KOPT-K1 (cell line): ENCODE measurements around the gene MUCL1.
"Not testable (repeated sequence)": the region's sequence is repeated elsewhere in the genome, so short reads cannot be mapped to it uniquely, and the experiment has no call there.

Source experiments
- H3K27ac ChIP-seq: fragments of 200-600 bp; sonication (generic); 2 replicates; pipeline ENCODE4 v1.5.1; 2016; ENCODE audit warnings: antibody characterized with exemption, mild to moderate bottlenecking, low read depth, low read length; ENCODE audit not compliant: poor library complexity, severe bottlenecking
- H3K36me3 ChIP-seq: fragments of 200-600 bp; sonication (generic); 2 replicates; pipeline ENCODE4 v1.5.1; 2017; ENCODE audit warnings: antibody characterized with exemption, mild to moderate bottlenecking, low read length, moderate library complexity; ENCODE audit not compliant: insufficient read depth
- H3K9me3 ChIP-seq: fragments of 200-600 bp; sonication (generic); 2 replicates; pipeline ENCODE4 v1.5.1; 2017; ENCODE audit warnings: antibody characterized with exemption, low read length, mild to moderate bottlenecking; ENCODE audit not compliant: insufficient read depth, poor library complexity, severe bottlenecking

The MUCL1 gene

DNA sequence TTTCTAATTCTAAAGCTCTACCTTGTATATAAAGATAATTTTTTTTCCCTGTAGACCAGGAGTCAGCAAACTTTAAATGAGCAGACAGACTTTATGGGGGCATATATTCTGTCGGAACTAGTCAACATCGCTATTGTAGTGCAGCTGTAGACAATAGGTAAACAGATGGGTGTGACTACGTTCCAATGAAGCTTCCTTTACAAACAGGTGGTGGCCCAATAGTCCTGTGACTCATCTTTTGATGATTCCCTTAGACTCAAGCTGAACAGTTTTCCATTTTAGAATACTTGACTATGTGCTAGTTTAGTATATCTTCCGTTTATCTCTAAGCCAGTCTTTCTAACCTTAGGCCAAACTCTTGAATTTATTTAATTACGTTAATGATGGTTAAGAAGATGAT, 16.3 kb downstream of the MUCL1 start:
- Histone ChIP-seq H3K27ac (no peak overlapping the region), H3K9me3 (no peaks in the 10 kb centered on the region), H3K36me3 (no peaks in the 10 kb centered on the region)

DNA sequence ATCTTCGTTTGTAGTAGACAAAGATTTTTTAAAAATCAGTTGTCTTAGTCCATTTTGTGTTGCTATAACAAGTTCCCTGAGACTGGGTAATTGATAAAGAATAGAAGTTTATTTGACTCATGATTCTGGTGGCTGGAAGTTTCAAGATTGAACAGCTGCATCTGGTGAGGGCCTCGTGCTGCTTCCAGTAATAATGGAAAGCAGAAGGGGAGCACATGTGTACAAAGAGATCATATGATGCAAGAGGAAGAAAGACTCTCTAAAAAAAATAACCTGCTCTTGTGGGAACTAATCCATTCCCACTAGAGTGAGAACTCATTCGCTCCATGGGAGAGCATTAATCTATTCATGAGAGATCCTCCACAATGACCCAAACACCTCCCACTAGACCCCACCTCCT, 24.8 kb downstream of the MUCL1 start:
- H3K9me3 ChIP-seq, result no peaks in the 10 kb centered on the region
- no peak overlapping the region for H3K27ac ChIP-seq
- H3K36me3 ChIP-seq, result no peaks in the 10 kb centered on the region

DNA sequence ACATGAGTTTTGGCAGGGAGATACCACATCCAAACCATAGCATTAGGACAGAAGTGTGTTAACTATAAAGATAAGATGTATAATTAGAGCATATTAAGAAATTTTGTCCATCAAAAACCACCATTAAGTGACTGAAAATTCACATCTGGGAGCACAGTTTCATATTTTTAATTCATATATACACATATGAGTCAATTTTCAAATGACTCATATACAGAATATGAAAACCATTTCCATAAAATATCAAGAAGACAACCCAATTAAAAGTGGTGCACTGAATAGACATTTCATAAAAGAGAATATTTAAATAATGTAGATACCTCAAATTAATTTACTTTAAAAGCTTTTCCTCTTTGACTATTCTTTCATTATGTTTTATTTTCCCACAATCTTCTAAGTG, 25.3 kb downstream of the MUCL1 start:
- Histone ChIP-seq H3K36me3 (no peaks in the 10 kb centered on the region), H3K27ac (no peak overlapping the region), H3K9me3 (no peaks in the 10 kb centered on the region)

DNA sequence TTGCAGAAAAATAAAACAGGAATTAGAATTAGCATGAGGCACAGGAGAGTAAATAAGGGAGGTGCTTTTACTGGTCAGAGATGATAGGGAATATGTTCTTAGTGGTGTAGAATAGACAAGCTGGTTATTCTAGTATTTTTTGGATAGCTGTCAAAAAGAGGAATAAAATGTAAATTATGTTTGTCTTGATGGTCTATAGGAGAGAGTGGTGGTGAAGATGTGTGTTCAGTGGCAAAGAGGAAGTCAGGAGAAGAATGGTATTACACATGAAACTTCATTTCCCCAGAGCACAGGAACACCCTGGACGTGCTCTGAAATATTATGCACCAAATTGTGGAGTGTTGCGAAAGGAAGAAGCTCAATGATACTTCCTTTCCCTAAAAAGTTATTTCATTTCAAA, 27.8 kb downstream of the MUCL1 start:
- no peaks in the 10 kb centered on the region for H3K36me3 ChIP-seq
- H3K9me3 ChIP-seq, result no peaks in the 10 kb centered on the region
- no peak overlapping the region for H3K27ac ChIP-seq

DNA sequence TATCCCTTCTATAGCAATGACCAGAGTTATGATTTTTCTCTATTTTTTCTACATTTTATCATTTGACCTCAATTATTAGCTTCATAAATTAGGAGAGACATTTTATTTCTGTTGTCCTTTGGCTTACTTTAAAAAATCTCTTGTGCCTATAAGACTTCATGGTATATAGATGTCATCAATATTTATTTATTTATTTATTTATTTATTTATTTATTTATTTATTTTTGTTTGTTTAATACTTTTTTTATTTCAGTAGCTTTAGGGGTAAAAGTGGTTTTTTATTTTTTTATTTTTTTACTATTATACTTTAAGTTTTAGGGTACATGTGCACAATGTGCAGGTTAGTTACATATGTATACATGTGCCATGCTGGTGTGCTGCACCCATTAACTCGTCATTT, 28.3 kb downstream of the MUCL1 start:
- H3K27ac ChIP-seq, H3K36me3 ChIP-seq, H3K9me3 ChIP-seq: not testable (repeated sequence)

DNA sequence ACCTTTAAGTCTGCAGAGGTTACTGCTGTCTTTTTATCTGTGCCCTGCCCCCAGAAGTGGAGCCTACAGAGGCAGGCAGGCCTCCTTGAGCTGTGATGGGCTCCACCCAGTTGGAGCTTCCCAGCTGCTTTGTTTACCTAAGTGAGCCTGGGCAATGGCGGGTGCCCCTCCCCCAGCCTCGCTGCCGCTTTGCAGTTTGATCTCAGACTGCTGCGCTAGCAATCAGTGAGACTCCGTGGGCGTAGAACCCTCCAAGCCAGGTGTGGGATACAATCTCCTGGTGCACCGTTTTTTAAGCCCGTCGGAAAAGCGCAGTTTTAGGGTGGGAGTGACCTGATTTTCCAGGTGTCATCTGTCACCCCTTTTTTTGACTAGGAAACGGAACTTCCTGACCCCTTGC, 34.1 kb downstream of the MUCL1 start:
- H3K9me3 ChIP-seq, H3K27ac ChIP-seq, H3K36me3 ChIP-seq: not testable (repeated sequence)

DNA sequence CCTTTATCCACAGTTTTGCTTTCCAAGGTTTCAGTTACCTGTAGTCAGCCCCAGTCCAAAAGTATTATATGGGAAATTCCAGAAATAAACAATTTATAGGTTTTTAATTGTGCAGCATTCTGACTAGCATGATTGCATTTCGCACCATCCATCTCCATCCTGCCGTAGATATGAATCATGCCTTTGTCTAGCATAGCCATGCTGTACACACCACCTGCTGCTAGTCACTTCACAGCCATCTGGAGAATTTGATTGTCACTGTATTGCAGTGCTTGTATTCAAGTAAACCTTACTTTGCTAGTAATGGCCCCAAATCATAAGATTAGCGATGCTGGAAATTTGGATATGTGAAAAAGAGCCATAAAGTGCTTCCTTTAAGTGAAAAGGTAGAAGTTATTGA, 36.0 kb downstream of the MUCL1 start:
- no peak overlapping the region for H3K27ac ChIP-seq
- no peaks in the 10 kb centered on the region for H3K9me3 ChIP-seq
- no peaks in the 10 kb centered on the region for H3K36me3 ChIP-seq

DNA sequence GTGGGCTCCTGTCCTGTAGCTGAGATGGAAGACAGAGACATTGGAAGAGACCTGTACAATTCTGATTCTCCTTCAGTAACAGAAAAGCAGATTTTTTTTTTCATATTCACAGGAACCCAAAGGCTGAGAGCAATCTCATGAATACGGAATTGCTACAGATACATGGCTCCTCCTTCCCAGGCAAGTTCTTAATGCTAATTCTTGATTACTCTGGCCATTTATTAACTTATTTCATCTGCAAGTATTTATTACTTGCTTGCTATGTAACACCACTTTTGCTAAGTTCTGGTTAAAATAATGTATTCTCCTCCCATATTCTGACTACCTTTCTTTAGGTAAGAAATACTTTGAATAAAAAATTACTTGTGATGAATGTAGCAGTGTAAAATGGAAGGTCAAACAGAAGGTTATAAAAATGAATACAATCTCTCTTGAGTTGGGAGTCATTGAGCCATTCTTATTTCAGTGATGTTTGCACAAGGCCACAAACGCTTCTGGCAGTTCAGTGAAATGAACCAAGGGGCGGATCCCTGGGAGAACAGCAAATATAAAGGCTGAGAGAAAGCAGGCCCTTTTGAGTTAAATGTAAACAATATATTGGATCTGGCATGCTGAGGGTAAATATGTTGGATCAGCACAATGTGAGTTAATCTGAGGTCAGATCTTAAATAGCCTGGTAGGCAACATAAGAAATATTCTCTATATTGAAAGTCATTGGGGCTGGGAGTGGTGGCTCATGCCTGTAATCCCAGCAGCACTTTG, 37.6 kb downstream of the MUCL1 start:
- Histone ChIP-seq H3K27ac (no peak overlapping the region), H3K36me3 (no peaks in the 10 kb centered on the region), H3K9me3 (no peaks in the 10 kb centered on the region)
